Liver (tissue), 9 donors: ENCODE results near the gene ZNF836. TPM values are rescaled to one million over a fixed set of nuclear protein-coding genes. Genes with fewer than 3 reads are reported as not detected.

ENCODE experiments used
- DNase-seq: peaks from one replicate; pipeline ENCODE4 v3.0.0-alpha.2; 2017; ENCODE audit warnings: low spot score
- H3K27ac ChIP-seq, 2 donors: one replicate each; pipeline ENCODE4 v1.7.0; 2013; ENCODE audit warnings: inconsistent platforms in 2 of 2, low read length in 2 of 2, control low read depth in 1 of 2, low read depth in 1 of 2, mild to moderate bottlenecking in 1 of 2
- H3K27me3 ChIP-seq, 4 donors: one replicate each; pipeline versions ENCODE4 v1.6.1 to v1.7.0; 2013; ENCODE audit warnings: low read length in 3 of 4, inconsistent platforms in 1 of 4, mild to moderate bottlenecking in 1 of 4, moderate library complexity in 1 of 4; ENCODE audit not compliant: control insufficient read depth in 4 of 4, insufficient read depth in 4 of 4
- H3K36me3 ChIP-seq, 4 donors: one replicate each; pipeline versions ENCODE4 v1.6.1 to v1.7.0; 2013; ENCODE audit warnings: low read length in 3 of 4, mild to moderate bottlenecking in 3 of 4, low read depth in 1 of 4, moderate library complexity in 1 of 4; ENCODE audit not compliant: control insufficient read depth in 4 of 4, insufficient read depth in 3 of 4
- H3K4me1 ChIP-seq, 4 donors: one replicate each; pipeline versions ENCODE4 v1.6.1 to v1.7.0; 2013; ENCODE audit warnings: low read length in 3 of 4, mild to moderate bottlenecking in 3 of 4, moderate library complexity in 1 of 4; ENCODE audit not compliant: control insufficient read depth in 4 of 4, insufficient read depth in 4 of 4
- H3K4me3 ChIP-seq, 3 donors: one replicate each; pipeline versions ENCODE4 v1.6.1 to v1.7.0; 2013; ENCODE audit warnings: low read length in 3 of 3, control low read depth in 1 of 3, low read depth in 1 of 3, mild to moderate bottlenecking in 1 of 3
- H3K9ac ChIP-seq, 2 donors: one replicate each; pipeline ENCODE4 v1.7.0; 2013; ENCODE audit warnings: low read length in 2 of 2, mild to moderate bottlenecking in 2 of 2, moderate library complexity in 2 of 2, control low read depth in 1 of 2, low read depth in 1 of 2
- H3K9me3 ChIP-seq, 4 donors: one replicate each; pipeline versions ENCODE4 v1.6.1 to v1.7.0; 2013; ENCODE audit warnings: low read length in 3 of 4; ENCODE audit not compliant: control insufficient read depth in 4 of 4
- EGR1 ChIP-seq, 2 donors: IDR thresholded peaks; 2 replicates each; pipeline ENCODE4 v1.6.1; 2016 to 2018; ENCODE audit warnings: antibody characterized with exemption in 2 of 2, low read depth in 2 of 2
- FOXA1 ChIP-seq: IDR thresholded peaks from 2 replicates; pipeline ENCODE4 v1.6.1; 2016; ENCODE audit warnings: antibody characterized with exemption
- FOXA2 ChIP-seq: IDR thresholded peaks from 2 replicates; pipeline ENCODE4 v1.6.1; 2016; ENCODE audit warnings: antibody characterized with exemption
- GABPA ChIP-seq, 2 donors: IDR thresholded peaks in 1 of 2; conservative IDR thresholded peaks in 1 of 2; 2 replicates each; pipeline ENCODE4 v1.6.1; 2016; ENCODE audit warnings: antibody characterized with exemption in 2 of 2, mild to moderate bottlenecking in 1 of 2, moderate library complexity in 1 of 2
- HNF4A ChIP-seq, 2 donors: conservative IDR thresholded peaks; 2 replicates each; pipeline ENCODE4 v1.6.1; 2016; ENCODE audit warnings: antibody characterized with exemption in 2 of 2, mild to moderate bottlenecking in 2 of 2
- HNF4G ChIP-seq: IDR thresholded peaks from 2 replicates; pipeline ENCODE4 v1.6.1; 2016; ENCODE audit warnings: antibody characterized with exemption
- JUND ChIP-seq, 2 donors: IDR thresholded peaks; 2 replicates each; pipeline ENCODE4 v1.6.1; 2016; ENCODE audit warnings: antibody characterized with exemption in 2 of 2
- NR2F2 ChIP-seq: IDR thresholded peaks from 2 replicates; pipeline ENCODE4 v1.6.1; 2016; ENCODE audit warnings: antibody characterized with exemption
- RAD21 ChIP-seq, 2 donors: IDR thresholded peaks; 2 replicates each; pipeline ENCODE4 v1.6.1; 2016; ENCODE audit warnings: antibody characterized with exemption in 2 of 2, mild to moderate bottlenecking in 2 of 2
- RXRA ChIP-seq, 2 donors: IDR thresholded peaks; 2 replicates each; pipeline ENCODE4 v1.6.1; 2017 to 2018; ENCODE audit warnings: antibody characterized with exemption in 2 of 2, mild to moderate bottlenecking in 1 of 2
- SP1 ChIP-seq: IDR thresholded peaks from 2 replicates; pipeline ENCODE4 v1.6.1; 2018; ENCODE audit warnings: antibody characterized with exemption, mild to moderate bottlenecking
- TAF1 ChIP-seq: conservative IDR thresholded peaks from 2 replicates; pipeline ENCODE4 v1.6.1; 2016; ENCODE audit warnings: antibody characterized with exemption, mild to moderate bottlenecking
- YY1 ChIP-seq: IDR thresholded peaks from 2 replicates; pipeline ENCODE4 v1.6.1; 2016; ENCODE audit warnings: antibody characterized with exemption, mild to moderate bottlenecking
- WGBS: extraction: QIAGEN DNeasy Blood & Tissue Kit; methylation state at CpG from one replicate; pipeline ENCODE4 v1.1.7; 2013; 5-methylcytosine and 5-hydroxymethylcytosine counted together
- polyA plus RNA-seq, 2 donors: library from polyadenylated mRNA; stranded (reverse) in 1 of 2; unstranded in 1 of 2; fragments of 200-250 nt in 1 of 2; fragments of >200 nt in 1 of 2; fragmentation: Nextera tagmentation in 1 of 2; extraction: Ambion mirVana in 1 of 2; gene quantifications; one replicate each; pipeline versions ENCODE4 v1.2.1 to v1.2.3, GENCODE V29; 2013 to 2015
- total RNA-seq, 2 donors: library from RNA; depleted of rRNA; stranded (reverse); fragments of >200 nt; gene quantifications; one replicate each; pipeline ENCODE4 v1.2.3, GENCODE V29; 2014
- TF ChIP-seq, protein P1 (sequence below): IDR thresholded peaks from 2 replicates; pipeline ENCODE4 v1.6.1; 2016; ENCODE audit warnings: antibody characterized with exemption
- TF ChIP-seq, protein P2 (sequence below): fragments of 150-350 bp; IDR thresholded peaks from 2 replicates; pipeline ENCODE4 v1.5.1; 2017; ENCODE audit warnings: improper control_type of control experiment, low read depth, low read length; ENCODE audit not compliant: missing input control
- TF ChIP-seq, protein P3 (sequence below): IDR thresholded peaks from 2 replicates; pipeline ENCODE4 v1.6.1; 2016; ENCODE audit warnings: antibody characterized with exemption, mild to moderate bottlenecking
- TF ChIP-seq, protein P4 (sequence below): IDR thresholded peaks from 2 replicates; pipeline ENCODE4 v1.6.1; 2016; ENCODE audit warnings: antibody characterized with exemption
- TF ChIP-seq, protein P5 (sequence below): IDR thresholded peaks from 2 replicates; pipeline ENCODE4 v1.6.1; 2016; ENCODE audit warnings: antibody characterized with exemption
- donor health status: healthy.
- donor health status: healthy.
- donor health status: healthy.
- donor health status: healthy.
- donor health status: healthy.

Gene ZNF836
- total and polyA plus RNA-seq, 4 donors = 0.85 to 3.1 (median 1.8) TPM

DNA sequence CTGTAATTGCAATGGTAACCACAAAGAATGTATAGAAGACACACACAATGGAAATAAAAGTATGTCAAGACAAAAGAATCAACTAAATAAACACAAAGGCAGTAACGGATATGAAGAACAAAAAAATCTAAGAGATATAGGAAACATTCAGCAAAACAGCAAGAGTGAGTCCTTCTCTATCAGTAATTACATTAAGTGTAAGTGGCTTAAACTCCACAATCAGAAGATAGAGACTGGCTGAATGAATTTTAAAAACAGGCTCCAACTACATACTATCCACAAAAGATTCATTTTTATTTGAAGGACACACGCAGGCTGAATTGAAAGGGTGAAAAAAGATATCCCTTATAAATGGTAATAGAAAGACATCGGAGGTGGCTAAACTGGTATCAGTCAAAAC lies 51.1 kb downstream of the ZNF836 start:
- no peak for DNase-seq
- peak overlapping the region in 2 of 3 donors; percentile 21 to 41 for H3K4me3 ChIP-seq
- TF ChIP-seq TAF1 = no peak
- TF ChIP-seq GABPA (IDR thresholded peaks at IDR 0.05 in 1 of 2, conservative IDR thresholded peaks at IDR 0.05 in 1 of 2) = no peak
- no peak for TF ChIP-seq YY1
- TF ChIP-seq HNF4G = no peak
- no peak for TF ChIP-seq FOXA2
- no peak for TF ChIP-seq FOXA1
- TF ChIP-seq, protein P1, sequence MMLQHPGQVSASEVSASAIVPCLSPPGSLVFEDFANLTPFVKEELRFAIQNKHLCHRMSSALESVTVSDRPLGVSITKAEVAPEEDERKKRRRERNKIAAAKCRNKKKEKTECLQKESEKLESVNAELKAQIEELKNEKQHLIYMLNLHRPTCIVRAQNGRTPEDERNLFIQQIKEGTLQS = no peak
- no peak for TF ChIP-seq RAD21 (IDR thresholded peaks at IDR 0.05)
- TF ChIP-seq, protein P2, sequence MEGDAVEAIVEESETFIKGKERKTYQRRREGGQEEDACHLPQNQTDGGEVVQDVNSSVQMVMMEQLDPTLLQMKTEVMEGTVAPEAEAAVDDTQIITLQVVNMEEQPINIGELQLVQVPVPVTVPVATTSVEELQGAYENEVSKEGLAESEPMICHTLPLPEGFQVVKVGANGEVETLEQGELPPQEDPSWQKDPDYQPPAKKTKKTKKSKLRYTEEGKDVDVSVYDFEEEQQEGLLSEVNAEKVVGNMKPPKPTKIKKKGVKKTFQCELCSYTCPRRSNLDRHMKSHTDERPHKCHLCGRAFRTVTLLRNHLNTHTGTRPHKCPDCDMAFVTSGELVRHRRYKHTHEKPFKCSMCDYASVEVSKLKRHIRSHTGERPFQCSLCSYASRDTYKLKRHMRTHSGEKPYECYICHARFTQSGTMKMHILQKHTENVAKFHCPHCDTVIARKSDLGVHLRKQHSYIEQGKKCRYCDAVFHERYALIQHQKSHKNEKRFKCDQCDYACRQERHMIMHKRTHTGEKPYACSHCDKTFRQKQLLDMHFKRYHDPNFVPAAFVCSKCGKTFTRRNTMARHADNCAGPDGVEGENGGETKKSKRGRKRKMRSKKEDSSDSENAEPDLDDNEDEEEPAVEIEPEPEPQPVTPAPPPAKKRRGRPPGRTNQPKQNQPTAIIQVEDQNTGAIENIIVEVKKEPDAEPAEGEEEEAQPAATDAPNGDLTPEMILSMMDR = no peak
- TF ChIP-seq SP1 = no peak
- TF ChIP-seq JUND (IDR thresholded peaks at IDR 0.05) = no peak
- TF ChIP-seq HNF4A (conservative IDR thresholded peaks at IDR 0.05) = no peak
- no peak for TF ChIP-seq NR2F2
- TF ChIP-seq, protein P3, sequence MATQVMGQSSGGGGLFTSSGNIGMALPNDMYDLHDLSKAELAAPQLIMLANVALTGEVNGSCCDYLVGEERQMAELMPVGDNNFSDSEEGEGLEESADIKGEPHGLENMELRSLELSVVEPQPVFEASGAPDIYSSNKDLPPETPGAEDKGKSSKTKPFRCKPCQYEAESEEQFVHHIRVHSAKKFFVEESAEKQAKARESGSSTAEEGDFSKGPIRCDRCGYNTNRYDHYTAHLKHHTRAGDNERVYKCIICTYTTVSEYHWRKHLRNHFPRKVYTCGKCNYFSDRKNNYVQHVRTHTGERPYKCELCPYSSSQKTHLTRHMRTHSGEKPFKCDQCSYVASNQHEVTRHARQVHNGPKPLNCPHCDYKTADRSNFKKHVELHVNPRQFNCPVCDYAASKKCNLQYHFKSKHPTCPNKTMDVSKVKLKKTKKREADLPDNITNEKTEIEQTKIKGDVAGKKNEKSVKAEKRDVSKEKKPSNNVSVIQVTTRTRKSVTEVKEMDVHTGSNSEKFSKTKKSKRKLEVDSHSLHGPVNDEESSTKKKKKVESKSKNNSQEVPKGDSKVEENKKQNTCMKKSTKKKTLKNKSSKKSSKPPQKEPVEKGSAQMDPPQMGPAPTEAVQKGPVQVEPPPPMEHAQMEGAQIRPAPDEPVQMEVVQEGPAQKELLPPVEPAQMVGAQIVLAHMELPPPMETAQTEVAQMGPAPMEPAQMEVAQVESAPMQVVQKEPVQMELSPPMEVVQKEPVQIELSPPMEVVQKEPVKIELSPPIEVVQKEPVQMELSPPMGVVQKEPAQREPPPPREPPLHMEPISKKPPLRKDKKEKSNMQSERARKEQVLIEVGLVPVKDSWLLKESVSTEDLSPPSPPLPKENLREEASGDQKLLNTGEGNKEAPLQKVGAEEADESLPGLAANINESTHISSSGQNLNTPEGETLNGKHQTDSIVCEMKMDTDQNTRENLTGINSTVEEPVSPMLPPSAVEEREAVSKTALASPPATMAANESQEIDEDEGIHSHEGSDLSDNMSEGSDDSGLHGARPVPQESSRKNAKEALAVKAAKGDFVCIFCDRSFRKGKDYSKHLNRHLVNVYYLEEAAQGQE = no peak
- TF ChIP-seq, protein P4, sequence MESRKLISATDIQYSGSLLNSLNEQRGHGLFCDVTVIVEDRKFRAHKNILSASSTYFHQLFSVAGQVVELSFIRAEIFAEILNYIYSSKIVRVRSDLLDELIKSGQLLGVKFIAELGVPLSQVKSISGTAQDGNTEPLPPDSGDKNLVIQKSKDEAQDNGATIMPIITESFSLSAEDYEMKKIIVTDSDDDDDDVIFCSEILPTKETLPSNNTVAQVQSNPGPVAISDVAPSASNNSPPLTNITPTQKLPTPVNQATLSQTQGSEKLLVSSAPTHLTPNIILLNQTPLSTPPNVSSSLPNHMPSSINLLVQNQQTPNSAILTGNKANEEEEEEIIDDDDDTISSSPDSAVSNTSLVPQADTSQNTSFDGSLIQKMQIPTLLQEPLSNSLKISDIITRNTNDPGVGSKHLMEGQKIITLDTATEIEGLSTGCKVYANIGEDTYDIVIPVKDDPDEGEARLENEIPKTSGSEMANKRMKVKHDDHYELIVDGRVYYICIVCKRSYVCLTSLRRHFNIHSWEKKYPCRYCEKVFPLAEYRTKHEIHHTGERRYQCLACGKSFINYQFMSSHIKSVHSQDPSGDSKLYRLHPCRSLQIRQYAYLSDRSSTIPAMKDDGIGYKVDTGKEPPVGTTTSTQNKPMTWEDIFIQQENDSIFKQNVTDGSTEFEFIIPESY = no peak
- no peak for TF ChIP-seq RXRA (IDR thresholded peaks at IDR 0.05)
- TF ChIP-seq, protein P5, sequence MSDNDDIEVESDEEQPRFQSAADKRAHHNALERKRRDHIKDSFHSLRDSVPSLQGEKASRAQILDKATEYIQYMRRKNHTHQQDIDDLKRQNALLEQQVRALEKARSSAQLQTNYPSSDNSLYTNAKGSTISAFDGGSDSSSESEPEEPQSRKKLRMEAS = no peak
- no peak for TF ChIP-seq EGR1 (IDR thresholded peaks at IDR 0.05; ENCODE audit: low read depth in 2 of 2)
- WGBS = 98% methylated on average over 3 of the region's 3 CpGs
- H3K36me3 ChIP-seq = peaks cover 19 to 94% (median 89%) of the 10 kb centered on the region in 4 donors
- H3K9me3 ChIP-seq = peaks cover 46 to 87% (median 74%) of the 10 kb centered on the region in 4 donors
- no peaks in the 10 kb centered on the region for H3K27me3 ChIP-seq
- H3K4me1 ChIP-seq = no peaks in the 10 kb centered on the region
- H3K9ac ChIP-seq = no peak overlapping the region
- no peak overlapping the region for H3K27ac ChIP-seq
